ENCODE results near the gene PTP4A2. TPM values are rescaled to one million over a fixed set of nuclear protein-coding genes. Genes with fewer than 3 reads are reported as not detected.

PTP4A2 gene
- total RNA-seq, 3 donors from 2014 or later, result 225 to 271 (median 252) TPM

DNA sequence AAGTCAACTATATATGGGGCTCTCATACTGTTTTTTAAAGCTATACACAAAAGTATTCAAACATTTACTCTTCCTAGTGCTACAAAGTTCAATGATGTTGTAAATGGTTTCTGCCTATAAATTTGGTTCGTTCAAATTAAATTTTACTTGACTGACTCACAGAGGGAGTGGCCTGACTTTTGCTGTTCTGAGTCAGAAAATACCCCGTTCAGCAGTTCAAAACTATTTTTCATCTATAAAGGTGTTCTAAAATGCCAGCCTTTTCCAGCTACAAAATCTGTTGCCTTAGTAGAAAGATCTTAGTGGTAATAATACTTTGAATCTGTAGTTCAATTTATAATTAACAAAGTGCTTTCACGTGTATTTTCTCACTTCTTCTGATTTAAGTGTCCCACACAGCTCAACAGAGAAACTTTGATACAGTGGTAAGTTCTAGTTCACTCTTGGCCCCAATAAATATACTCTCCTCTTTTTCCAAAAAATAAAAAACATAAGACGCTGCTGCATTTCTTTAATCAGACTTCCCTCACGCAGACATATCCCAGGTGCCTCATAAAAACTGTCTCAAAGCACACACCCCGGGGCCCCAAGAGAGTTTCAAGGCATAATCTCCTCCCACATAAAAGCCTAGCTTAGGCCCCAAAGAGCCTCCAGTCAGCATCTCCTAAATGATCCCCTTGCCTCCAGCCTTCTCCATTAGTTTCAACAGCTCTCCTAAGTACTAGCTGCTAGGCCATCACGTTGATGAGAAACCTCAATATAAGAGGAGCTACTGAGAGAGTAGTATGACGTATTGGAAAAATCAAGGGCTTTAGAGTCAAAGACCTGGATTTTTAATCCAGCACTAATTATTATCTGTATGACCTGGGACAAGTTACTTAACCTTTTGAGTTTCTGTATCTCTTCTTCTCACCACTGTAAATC, 3.2 kb downstream of the PTP4A2 start:
- H3K27ac ChIP-seq, result peak overlapping the region; percentile 97 to 100
- no peaks in the 10 kb centered on the region for H3K9me3 ChIP-seq
- peaks cover 6 to 46% of the 10 kb centered on the region in 2 donors for H3K4me1 ChIP-seq
- H3K4me3 ChIP-seq, result peak overlapping the region in 2 of 3 donors; percentile 4 to 99
- H3K36me3 ChIP-seq, result no peaks in the 10 kb centered on the region
- intact Hi-C loops (cut with DNase I; ENCODE audit: low total_unique reads), result loop anchor here (5.0 kb wide), 1 partner anchor 302 kb away; no protein-coding TSS in a partner anchor
- H3K27me3 ChIP-seq, result no peaks in the 10 kb centered on the region
- TF ChIP-seq POLR2A (IDR thresholded peaks at IDR 0.05) (no peak), CTCF (IDR thresholded peaks at IDR 0.05) (no peak), POLR2AphosphoS5 (IDR thresholded peaks at IDR 0.05) (no peak)
- no peak for DNase-seq (ENCODE audit: low spot score in 2 of 2)

GRCh38 chr1:31932491-31933316, 5.5 kb downstream of the PTP4A2 start:
- DNase-seq (ENCODE audit: low spot score in 2 of 2), result no peak
- TF ChIP-seq POLR2AphosphoS5 (IDR thresholded peaks at IDR 0.05) (no peak), POLR2A (IDR thresholded peaks at IDR 0.05) (no peak), CTCF (IDR thresholded peaks at IDR 0.05) (no peak)
- intact Hi-C loops (cut with DNase I; ENCODE audit: low total_unique reads), result no loop called here
- H3K36me3 ChIP-seq, result no peaks in the 10 kb centered on the region
- H3K4me3 ChIP-seq, result peak overlapping the region in 1 of 3 donors; percentile 12
- H3K27me3 ChIP-seq, result no peaks in the 10 kb centered on the region
- H3K27ac ChIP-seq, result peak overlapping the region; percentile 49 to 97
- H3K4me1 ChIP-seq, result peaks cover 6 to 46% of the 10 kb centered on the region in 2 donors
- no peaks in the 10 kb centered on the region for H3K9me3 ChIP-seq

- peak overlapping the region in 1 of 3 donors; percentile 1 for H3K4me3 ChIP-seq
- no peaks in the 10 kb centered on the region for H3K36me3 ChIP-seq
- peak overlapping the region; percentile 49 to 97 for H3K27ac ChIP-seq
- no peaks in the 10 kb centered on the region for H3K27me3 ChIP-seq
- no peak for TF ChIP-seq CTCF (IDR thresholded peaks at IDR 0.05)
- no peak for TF ChIP-seq POLR2AphosphoS5 (IDR thresholded peaks at IDR 0.05)
- TF ChIP-seq POLR2A (IDR thresholded peaks at IDR 0.05), result no peak
- H3K4me1 ChIP-seq, result peaks cover 6 to 46% of the 10 kb centered on the region in 2 donors
- DNase-seq (ENCODE audit: low spot score in 2 of 2), result no peak
- H3K9me3 ChIP-seq, result no peaks in the 10 kb centered on the region
- intact Hi-C loops (cut with DNase I; ENCODE audit: low total_unique reads), result no loop called here
These were observed 6.5 kb downstream of the PTP4A2 start for GRCh38 chr1:31931593-31932225.

DNA sequence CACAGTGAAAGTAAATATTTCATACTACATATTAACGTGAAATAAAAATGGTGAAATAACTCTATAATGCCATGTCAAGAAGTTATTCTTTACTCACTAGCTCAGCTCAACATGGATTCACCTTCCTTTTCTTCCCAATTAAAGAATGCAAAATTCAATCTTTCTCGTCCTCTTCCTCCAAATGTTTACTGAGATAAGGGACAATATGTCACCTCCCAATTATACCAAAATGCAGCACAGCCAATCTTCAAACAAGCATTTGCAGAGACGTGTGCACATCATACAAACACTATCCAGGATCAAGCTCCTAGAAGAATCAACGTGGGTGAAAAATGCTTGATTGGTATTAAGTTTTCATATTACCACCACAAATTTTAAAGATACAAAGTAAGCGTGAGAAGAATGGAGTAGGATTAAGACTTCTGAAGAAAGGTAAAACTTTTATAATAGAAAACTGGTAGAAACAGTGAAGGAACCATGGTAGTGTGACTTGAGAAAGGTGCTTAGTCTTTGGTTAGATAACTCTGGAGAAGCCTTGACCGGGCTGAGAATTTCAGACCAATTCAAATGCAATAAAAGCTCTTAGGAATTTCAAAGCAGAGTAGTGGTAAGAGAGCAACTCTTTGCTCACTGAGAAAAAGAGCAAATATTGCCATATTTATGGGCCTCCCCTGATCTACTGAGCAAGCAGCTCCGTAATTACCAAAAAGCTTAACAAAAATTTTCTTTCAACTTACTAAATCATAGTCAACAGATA, 7.2 kb downstream of the PTP4A2 start:
- Histone ChIP-seq H3K27ac (peak overlapping the region; percentile 50 to 97), H3K4me1 (peaks cover 4 to 39% of the 10 kb centered on the region in 2 donors), H3K36me3 (no peaks in the 10 kb centered on the region), H3K9me3 (no peaks in the 10 kb centered on the region), H3K27me3 (no peaks in the 10 kb centered on the region), H3K4me3 (peak overlapping the region in 1 of 3 donors; percentile 1)
- intact Hi-C loops (cut with DNase I; ENCODE audit: low total_unique reads), result no loop called here
- no peak for TF ChIP-seq CTCF (IDR thresholded peaks at IDR 0.05)
- no peak for TF ChIP-seq POLR2AphosphoS5 (IDR thresholded peaks at IDR 0.05)
- TF ChIP-seq POLR2A (IDR thresholded peaks at IDR 0.05), result no peak
- no peak for DNase-seq (ENCODE audit: low spot score in 2 of 2)

All from breast epithelium (tissue), 4 donors.